Omental fat pad (tissue), 4 donors: ENCODE data around the gene MACROD2. TPM values are rescaled to one million over a fixed set of nuclear protein-coding genes. Genes with fewer than 3 reads are reported as not detected.
"Not testable (repeated sequence)": the region's sequence is repeated elsewhere in the genome, so short reads cannot be mapped to it uniquely, and the experiment has no call there.

ENCODE experiments used
- ATAC-seq: fragments of 150-250 bp; one replicate; pipeline ENCODE4 v1.9.1; 2016; ENCODE audit warnings: mild to moderate bottlenecking, moderate library complexity; ENCODE audit not compliant: low FRiP score
- DNase-seq: peaks from one replicate; pipeline ENCODE4 v3.0.0-alpha.2; 2019; ENCODE audit warnings: low spot score
- total RNA-seq, 4 donors: library from RNA; depleted of rRNA; stranded (reverse); fragments of >200 nt; gene quantifications; one replicate each; pipeline ENCODE4 v1.1.0, GENCODE V29; 2016
- TF ChIP-seq, protein P1 (sequence below), 3 donors: fragments of 450-650 bp; IDR thresholded peaks; one replicate each; pipeline ENCODE4 v1.5.1; 2016 to 2017; ENCODE audit warnings: antibody characterized with exemption in 3 of 3, mild to moderate bottlenecking in 3 of 3, moderate library complexity in 2 of 3

MACROD2 gene
- total RNA-seq, 4 donors from 2014 or later: 6.8 to 54.1 (median 7.4) TPM

DNA sequence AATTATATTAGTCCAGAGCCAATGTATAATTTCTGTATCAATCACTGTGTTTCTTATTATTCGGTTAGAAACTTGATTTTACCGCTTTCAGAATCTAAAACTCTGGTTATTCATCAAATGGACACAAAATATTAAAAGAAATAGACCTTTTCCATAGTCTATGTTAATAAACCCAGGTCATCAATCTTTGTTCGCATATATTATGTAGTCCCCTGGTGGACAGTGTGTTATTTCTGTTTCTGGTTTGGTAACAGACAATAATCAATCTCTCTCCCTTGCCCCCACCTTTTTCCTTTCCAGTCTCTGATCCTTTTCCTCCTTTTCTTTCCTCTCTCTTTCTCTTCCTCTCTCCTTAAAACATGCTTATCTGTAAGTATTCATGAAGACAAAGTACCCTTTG, 203.1 kb downstream of the MACROD2 start:
- no peak for ATAC-seq
- no peak for DNase-seq
- TF ChIP-seq, protein P1, sequence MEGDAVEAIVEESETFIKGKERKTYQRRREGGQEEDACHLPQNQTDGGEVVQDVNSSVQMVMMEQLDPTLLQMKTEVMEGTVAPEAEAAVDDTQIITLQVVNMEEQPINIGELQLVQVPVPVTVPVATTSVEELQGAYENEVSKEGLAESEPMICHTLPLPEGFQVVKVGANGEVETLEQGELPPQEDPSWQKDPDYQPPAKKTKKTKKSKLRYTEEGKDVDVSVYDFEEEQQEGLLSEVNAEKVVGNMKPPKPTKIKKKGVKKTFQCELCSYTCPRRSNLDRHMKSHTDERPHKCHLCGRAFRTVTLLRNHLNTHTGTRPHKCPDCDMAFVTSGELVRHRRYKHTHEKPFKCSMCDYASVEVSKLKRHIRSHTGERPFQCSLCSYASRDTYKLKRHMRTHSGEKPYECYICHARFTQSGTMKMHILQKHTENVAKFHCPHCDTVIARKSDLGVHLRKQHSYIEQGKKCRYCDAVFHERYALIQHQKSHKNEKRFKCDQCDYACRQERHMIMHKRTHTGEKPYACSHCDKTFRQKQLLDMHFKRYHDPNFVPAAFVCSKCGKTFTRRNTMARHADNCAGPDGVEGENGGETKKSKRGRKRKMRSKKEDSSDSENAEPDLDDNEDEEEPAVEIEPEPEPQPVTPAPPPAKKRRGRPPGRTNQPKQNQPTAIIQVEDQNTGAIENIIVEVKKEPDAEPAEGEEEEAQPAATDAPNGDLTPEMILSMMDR (IDR thresholded peaks at IDR 0.05): no peak

DNA sequence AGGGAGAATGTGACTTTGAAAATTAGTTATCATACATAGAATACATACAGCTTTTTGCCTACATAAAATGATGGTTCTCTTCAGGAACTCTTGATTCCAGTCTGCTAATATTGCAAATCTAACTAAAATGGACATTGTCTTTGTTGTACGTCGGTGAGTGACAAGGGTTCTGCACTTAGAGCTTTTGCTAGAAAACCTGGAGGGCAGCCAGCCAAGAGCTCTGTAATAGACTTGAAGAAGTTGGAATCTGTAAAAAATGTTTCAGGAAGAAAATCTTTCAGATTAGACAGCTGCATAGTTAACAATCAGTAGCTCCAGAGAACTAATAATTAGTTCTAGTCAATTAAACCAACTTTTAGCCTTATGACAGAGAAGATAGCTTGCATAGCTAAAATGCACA, 203.8 kb downstream of the MACROD2 start:
- DNase-seq (no peak), ATAC-seq (no peak)
- TF ChIP-seq, protein P1 (IDR thresholded peaks at IDR 0.05): no peak

DNA sequence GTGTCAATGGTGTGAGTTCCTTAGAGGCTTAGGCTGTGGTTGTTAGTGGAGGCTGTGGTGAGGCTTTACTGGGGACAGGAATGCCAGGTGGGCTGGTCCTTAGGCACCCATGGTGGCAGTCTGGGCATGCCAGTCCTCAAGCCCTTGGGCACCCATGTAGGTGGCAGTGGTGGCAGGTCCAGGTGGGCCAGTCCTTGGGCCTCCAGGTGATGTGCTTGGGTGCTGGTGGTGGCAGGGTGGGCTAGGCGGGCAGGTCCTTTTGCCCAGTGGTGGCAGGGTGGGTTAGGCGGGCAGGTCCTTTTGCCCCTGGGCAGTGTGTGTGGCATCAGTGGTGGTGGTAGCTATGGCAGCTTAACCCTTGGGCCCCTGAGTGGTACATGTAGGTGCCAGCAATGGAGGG, 208.3 kb downstream of the MACROD2 start:
- ATAC-seq (peak; percentile 28), DNase-seq (no peak)
- TF ChIP-seq, protein P1 (IDR thresholded peaks at IDR 0.05): no peak

DNA sequence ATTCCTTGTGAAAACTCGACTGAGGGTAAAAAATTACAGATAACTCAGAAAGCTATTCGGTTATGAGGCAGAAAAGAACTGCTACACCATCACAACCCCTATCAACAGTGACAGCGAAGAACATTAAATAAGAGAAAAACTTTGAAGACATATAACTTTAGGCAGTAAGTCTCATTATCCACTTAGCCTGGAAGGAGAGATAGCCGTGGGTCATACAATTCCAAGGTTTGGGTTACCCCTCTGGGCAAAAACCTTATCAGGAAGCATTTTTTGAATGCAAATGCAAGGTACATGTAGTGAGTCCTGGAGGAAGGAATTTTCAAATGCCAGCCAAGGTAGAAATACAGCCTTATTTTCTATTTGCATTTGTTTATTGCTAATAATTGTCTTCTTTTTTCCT, 212.3 kb downstream of the MACROD2 start:
- DNase-seq: no peak
- TF ChIP-seq, protein P1 (IDR thresholded peaks at IDR 0.05): no peak
- ATAC-seq: no peak

DNA sequence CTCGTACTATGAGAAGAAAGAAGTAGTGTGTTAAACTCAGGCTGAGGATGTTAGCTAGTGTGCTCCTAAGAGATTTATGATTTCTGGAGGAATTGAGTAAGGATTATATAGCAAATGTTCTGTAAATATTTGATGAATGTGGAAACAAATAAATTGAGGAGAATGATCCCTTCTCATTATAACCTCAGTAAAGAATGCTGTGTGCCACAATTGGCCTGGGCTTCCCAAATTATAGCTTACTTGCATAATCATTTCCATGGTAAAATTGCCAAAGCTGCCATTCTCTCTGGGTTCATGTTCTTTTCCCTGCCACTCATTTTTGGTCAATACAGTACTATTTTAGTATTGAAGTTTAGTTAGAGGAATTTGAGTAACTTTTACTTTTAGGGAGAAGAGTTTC, 213.6 kb downstream of the MACROD2 start:
- TF ChIP-seq, protein P1 (IDR thresholded peaks at IDR 0.05): no peak
- ATAC-seq: no peak

DNA sequence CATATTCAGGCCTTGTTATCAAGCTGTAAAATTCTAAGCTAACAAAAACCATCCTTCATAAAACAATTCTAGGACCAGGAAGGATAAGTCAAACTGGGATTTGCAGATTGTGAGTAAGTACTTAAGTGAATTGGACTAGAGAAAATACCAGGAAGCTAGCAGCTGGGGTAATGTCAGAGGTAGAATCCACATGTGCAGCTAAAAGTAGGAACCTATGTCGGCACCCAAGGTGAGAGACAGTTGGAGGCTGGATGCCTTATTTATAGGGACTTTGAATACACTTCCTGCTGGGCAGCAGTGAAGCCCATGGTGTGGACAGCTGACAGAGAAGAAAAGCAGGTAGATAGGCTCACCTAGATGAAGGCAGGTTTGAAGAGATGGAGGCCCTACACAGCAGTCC, 214.8 kb downstream of the MACROD2 start:
- DNase-seq (no peak), ATAC-seq (no peak)
- TF ChIP-seq, protein P1 (IDR thresholded peaks at IDR 0.05): no peak

More for the DNA sequence above, 213.6 kb downstream of the MACROD2 start:
- no peak for DNase-seq

DNA sequence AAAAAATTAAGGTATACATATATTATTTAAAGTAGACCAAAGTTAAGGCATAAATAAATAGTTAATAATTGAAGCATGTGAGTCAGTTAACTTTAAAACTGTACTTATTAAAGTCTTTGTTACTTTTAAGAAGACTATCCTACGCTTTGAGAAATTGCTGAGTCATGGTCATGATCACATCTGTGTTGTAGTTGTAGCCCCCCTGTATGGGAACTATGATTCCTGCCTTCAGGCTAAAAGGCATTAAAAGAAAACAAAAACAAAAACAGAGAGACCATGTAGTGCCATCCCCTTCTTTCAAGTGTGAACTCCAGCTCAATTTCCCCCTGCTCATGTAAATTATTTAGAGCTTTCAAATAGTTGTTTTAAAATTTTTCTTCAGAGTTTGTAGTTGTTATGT, 218.7 kb downstream of the MACROD2 start:
- TF ChIP-seq, protein P1 (IDR thresholded peaks at IDR 0.05): no peak
- no peak for ATAC-seq
- no peak for DNase-seq

DNA sequence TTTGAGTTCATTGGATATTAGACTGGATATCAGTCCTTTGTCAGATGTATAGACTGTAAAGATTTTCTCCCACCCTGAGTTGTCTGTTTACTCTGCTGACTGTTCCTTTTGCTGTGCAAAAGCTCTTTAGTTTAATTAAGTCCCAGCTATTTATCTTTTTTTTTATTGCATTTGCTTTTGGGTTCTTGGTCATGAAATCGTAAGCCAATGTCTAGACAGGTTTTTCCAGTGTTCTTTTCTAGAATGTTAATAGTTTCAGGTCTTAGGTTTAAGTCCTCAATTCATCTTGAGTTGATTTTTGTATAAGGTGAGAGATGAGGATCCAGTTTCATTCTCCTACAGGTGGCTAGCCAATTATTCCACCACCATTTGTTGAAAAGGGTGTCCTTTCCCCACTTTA, 220.6 kb downstream of the MACROD2 start:
- not testable (repeated sequence) for ATAC-seq, DNase-seq
